Diencephalon (tissue), 1 donor: Measurements from ENCODE around the gene EPG5. TPM values are rescaled to one million over a fixed set of nuclear protein-coding genes. Genes with fewer than 3 reads are reported as not detected.

ENCODE experiments used
- small RNA-seq: library from RNA; depleted of rRNA; stranded (forward); fragments of <200 nt; gene quantifications from one replicate; pipeline ENCODE3, GENCODE V24; 2014
- total RNA-seq: library from RNA; depleted of rRNA; stranded (reverse); fragments of >200 nt; gene quantifications from one replicate; pipeline ENCODE4 v1.2.3, GENCODE V29; 2014

EPG5 gene, protein sequence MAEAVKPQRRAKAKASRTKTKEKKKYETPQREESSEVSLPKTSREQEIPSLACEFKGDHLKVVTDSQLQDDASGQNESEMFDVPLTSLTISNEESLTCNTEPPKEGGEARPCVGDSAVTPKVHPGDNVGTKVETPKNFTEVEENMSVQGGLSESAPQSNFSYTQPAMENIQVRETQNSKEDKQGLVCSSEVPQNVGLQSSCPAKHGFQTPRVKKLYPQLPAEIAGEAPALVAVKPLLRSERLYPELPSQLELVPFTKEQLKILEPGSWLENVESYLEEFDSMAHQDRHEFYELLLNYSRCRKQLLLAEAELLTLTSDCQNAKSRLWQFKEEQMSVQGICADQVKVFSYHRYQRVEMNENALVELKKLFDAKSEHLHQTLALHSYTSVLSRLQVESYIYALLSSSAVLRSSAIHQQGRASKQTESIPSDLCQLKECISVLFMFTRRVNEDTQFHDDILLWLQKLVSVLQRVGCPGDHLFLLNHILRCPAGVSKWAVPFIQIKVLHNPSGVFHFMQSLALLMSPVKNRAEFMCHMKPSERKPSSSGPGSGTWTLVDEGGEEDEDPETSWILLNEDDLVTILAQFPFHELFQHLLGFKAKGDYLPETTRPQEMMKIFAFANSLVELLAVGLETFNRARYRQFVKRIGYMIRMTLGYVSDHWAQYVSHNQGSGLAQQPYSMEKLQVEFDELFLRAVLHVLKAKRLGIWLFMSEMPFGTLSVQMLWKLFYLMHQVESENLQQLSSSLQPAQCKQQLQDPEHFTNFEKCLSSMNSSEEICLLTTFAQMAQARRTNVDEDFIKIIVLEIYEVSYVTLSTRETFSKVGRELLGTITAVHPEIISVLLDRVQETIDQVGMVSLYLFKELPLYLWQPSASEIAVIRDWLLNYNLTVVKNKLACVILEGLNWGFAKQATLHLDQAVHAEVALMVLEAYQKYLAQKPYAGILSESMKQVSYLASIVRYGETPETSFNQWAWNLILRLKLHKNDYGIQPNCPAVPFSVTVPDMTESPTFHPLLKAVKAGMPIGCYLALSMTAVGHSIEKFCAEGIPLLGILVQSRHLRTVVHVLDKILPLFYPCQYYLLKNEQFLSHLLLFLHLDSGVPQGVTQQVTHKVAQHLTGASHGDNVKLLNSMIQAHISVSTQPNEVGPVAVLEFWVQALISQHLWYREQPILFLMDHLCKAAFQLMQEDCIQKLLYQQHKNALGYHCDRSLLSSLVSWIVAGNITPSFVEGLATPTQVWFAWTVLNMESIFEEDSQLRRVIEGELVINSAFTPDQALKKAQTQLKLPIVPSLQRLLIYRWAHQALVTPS (N-terminal part only)
- 25.4 TPM for total RNA-seq

GRCh38 chr18:45967007-45967706 is at the start of gene EPG5:
TSS of gene EPG5 (minus strand) at chr18:45967329. CDS start at chr18:45967239, 90 bp downstream.

GRCh38 chr18:45825258-45826044 is 141.7 kb downstream of the EPG5 start, which contains the start of gene SIGLEC15:
TSS of gene SIGLEC15 (plus strand) at chr18:45825675. CDS start at chr18:45825729, 54 bp downstream.

Small RNA genes within 50 kb of the gene (small RNA-seq; reads per million reads assigned to genes)
- gene RN7SKP26: not detected

Other genes with a start within 250 kb of the EPG5 start
- gene SLC14A1, start 243.1 kb downstream of the EPG5 start, total RNA-seq: 5.1 TPM
- gene SIGLEC15, start 141.7 kb downstream of the EPG5 start, total RNA-seq: not detected
- 2.3 TPM for gene PSTPIP2, start 104.9 kb upstream of the EPG5 start, total RNA-seq
- 647 TPM for gene ATP5F1A, start 131.0 kb upstream of the EPG5 start, total RNA-seq
- 30.4 TPM for gene HAUS1, start 137.1 kb upstream of the EPG5 start, total RNA-seq